Brain microvascular endothelial cell (primary cell): ENCODE results near the gene SGSM2.
"Not testable (repeated sequence)": the region's sequence is repeated elsewhere in the genome, so short reads cannot be mapped to it uniquely, and the experiment has no call there.

Experiments
- DNase-seq: peaks from one replicate; pipeline ENCODE4 v3.0.0-alpha.2; 2020
- H3K27ac ChIP-seq: fragments of 250-450 bp; sonication (Bioruptor Pico); 2 replicates; pipeline ENCODE4 v1.5.1; 2020; ENCODE audit warnings: mild to moderate bottlenecking, moderate library complexity
- H3K27me3 ChIP-seq: fragments of 250-450 bp; sonication (Bioruptor Pico); replicated peaks from 2 replicates; pipeline ENCODE4 v1.5.1; 2020; ENCODE audit warnings: mild to moderate bottlenecking
- H3K36me3 ChIP-seq: fragments of 250-450 bp; sonication (Bioruptor Pico); replicated peaks from 2 replicates; pipeline ENCODE4 v1.5.1; 2020; ENCODE audit warnings: mild to moderate bottlenecking
- H3K4me3 ChIP-seq: 2 replicates; pipeline ENCODE4 v1.5.1; 2011; ENCODE audit warnings: low read depth, mild to moderate bottlenecking, control low read depth, low read length, moderate library complexity
- CTCF ChIP-seq: IDR thresholded peaks from 2 replicates; pipeline ENCODE4 v1.5.1; 2011; ENCODE audit warnings: low read depth, mild to moderate bottlenecking, moderate library complexity, low read length, control low read depth, inconsistent platforms; ENCODE audit errors: missing control alignments
- in situ Hi-C: cut with HindIII; loops from 2 replicates; pipeline ENCODE4 v1.10.0; 2017; ENCODE audit warnings: low sequenced_read_pairs, low pct_ligation_motif_present

SGSM2 gene

GRCh38 chr17:2309338-2310154 lies 27.8 kb upstream of the SGSM2 start:
- H3K27ac ChIP-seq = no peak overlapping the region
- H3K36me3 ChIP-seq = no peaks in the 10 kb centered on the region
- H3K4me3 ChIP-seq = no peak overlapping the region
- in situ Hi-C loops = no loop called here
- H3K27me3 ChIP-seq = no peaks in the 10 kb centered on the region
- no peak for TF ChIP-seq CTCF
- DNase-seq = no peak

DNA sequence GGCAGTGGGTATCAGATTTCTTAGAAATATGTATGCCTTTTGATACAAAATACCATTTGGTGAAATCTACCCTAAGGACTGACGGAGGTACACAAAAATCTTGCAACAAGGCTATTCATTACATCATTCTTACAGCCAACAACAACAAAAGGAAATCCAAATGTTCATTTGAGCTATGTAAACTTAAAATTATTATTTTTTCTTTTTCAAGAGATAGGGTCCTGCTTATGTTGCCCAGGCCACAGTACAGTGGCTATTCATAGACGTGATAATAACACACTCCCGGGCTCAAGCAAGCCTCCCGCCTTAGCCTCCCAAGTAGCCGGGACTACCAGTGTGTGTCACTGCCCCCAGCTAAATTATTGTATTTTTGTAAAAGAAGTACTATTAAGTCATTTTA lies 24.6 kb upstream of the SGSM2 start:
- H3K36me3 ChIP-seq = no peaks in the 10 kb centered on the region
- no peak for TF ChIP-seq CTCF
- no peak overlapping the region for H3K27ac ChIP-seq
- H3K4me3 ChIP-seq = no peak overlapping the region
- in situ Hi-C loops = no loop called here
- DNase-seq = no peak
- H3K27me3 ChIP-seq = no peaks in the 10 kb centered on the region

GRCh38 chr17:2316916-2317205 lies 20.4 kb upstream of the SGSM2 start:
- in situ Hi-C loops, H3K27me3 ChIP-seq, H3K4me3 ChIP-seq, H3K27ac ChIP-seq, DNase-seq, H3K36me3 ChIP-seq: not testable (repeated sequence)

- in situ Hi-C loops = no loop called here
- Histone ChIP-seq H3K36me3 (peaks cover 14% of the 10 kb centered on the region), H3K27me3 (no peaks in the 10 kb centered on the region), H3K27ac (no peak overlapping the region), H3K4me3 (no peak overlapping the region)
- TF ChIP-seq CTCF = no peak
- no peak for DNase-seq
Measured at GRCh38 chr17:2317796-2318195, 19.5 kb upstream of the SGSM2 start.

DNA sequence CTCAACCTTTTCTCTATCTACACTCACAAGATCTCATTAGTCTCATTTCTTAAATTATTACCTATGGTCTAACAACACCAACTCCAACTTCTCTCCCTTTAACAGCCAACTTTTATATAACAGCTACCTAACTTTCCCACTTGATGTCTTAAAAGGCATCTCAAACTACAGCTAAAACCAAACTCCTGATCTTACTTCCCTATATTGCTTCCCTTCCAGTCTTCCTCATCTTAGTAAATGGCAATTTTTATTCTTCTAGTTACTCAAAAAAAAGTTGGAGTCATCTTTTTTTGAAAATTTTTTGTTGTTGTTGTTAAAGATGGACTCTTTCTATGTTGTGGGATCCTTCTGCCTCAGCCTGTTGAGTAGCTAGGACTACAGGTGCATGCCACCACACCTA lies 18.2 kb upstream of the SGSM2 start:
- H3K4me3 ChIP-seq = no peak overlapping the region
- in situ Hi-C loops = no loop called here
- TF ChIP-seq CTCF = no peak
- H3K27me3 ChIP-seq = no peaks in the 10 kb centered on the region
- H3K36me3 ChIP-seq = peaks cover 26% of the 10 kb centered on the region
- no peak for DNase-seq
- no peak overlapping the region for H3K27ac ChIP-seq

DNA sequence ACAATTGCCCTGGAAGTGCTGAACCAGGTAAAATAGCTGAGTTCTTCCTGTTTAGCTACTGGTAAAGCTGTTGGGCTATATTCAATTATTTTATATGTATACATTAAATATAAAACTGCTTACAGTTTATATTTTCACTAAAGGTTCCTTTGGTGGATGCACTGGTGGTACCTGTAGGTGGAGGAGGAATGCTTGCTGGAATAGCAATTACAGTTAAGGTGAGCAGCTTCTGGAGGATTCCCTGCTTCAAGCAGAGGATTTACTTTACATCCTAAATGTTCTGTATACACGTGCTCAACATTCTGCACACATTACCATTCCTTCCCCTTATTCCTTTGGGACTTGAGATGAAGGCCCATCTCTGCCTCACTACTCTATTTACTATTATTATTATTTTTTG lies 15.9 kb upstream of the SGSM2 start:
- H3K27ac ChIP-seq = no peak overlapping the region
- peaks cover 39% of the 10 kb centered on the region for H3K36me3 ChIP-seq
- in situ Hi-C loops = no loop called here
- TF ChIP-seq CTCF = no peak
- H3K27me3 ChIP-seq = no peaks in the 10 kb centered on the region
- no peak for DNase-seq
- H3K4me3 ChIP-seq = no peak overlapping the region
